NK-92 (cell line): Measurements from ENCODE around the gene TNIK.

Experiments
- DNase-seq: peaks from one replicate; lab custom pipeline; 2025; ENCODE audit not compliant: unreplicated experiment; lab: John Stamatoyannopoulos, UW

The TNIK gene

DNA sequence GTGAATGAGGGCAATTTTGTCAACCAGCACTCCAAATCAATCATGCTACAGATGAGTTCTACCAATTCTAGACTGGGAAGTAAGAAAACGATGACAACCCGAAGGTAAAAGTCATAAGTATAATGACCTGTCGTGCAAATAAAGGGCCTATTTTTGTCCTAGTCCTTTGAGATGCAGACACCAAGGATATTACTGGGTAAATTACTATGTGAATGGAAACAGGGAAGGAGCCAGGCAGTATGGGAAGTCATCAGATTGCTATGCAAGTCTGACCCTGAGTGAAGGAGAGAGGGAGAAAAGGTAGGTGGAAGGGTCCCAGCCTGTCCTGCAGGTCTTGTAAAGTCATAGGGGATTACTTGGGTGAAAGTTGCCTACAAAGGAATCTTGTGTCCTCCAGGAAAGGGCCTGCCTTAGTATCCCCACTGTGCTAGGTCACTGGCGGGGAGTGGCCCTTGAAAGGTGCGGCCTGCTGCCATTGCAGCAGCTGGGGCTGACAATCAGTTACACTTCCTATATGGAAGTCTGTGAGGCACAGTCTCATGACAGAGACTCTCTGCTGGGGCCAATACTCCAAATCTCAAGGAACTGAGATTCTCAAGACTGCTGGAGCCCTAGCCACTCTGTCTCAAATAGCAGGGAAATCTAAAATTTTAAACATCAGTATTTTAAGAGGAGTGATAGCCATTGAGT lies 283.8 kb downstream of the TNIK start:
- no peak for DNase-seq

DNA sequence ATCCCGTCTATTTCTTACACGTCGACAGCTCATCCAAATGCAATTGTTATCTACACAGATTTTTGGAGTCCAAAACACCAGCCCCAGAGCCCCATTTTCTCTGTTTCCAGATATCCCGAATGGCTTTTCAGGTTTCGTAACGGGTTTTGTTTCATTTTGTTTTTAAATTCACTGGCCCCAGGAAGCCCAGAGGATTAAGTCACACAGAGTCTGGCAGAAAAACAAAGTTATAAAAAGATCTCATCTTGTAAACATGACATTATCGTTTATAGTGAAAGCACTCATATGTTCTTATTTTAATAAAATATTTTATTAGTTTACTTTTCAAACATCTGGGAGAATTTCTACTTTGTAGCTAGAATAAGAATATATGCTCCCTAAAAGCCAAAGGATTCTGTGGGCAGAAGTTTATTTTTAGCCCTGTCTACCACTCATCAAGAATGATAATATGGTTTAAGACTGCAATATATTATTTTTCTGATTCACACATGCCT lies 284.4 kb downstream of the TNIK start:
- DNase-seq: no peak

DNA sequence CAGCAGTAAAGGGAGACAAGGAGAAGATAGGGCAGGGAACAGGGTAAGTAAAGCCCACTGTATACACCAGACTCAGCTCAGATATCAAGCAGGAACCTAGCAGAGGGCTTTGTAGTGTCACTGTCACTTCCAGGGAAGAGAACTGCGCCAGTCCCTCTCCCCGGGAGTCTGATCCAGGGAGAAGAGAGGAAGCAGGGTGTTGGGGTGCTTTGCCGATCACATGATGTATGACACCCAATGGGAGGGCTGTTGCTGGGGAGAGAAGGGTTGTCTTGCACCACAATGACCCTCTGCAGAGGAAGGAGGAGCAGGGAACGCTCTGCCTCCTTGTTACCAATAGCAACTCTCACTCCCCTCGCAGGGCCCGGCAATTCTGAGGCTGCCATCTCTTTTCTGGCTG lies 286.5 kb downstream of the TNIK start:
- DNase-seq: no peak

DNA sequence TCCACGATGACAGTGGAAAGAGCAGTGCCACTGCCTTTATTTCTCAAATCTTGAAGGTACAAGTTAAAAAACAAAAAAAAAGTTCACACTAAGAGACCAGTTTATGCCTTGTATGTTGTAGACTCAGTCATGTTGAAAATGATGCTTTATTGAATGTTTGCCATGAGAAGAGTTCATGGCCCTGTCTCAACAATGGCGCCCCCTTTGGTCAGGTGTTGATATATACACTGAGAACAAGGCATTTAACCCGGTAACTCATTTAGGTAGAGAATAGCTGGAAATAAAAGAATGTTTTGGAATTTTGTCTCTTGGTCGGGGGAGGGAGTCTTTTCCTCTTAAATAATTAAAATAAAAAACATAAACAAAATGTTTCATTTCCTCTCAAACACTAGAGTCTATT lies 288.1 kb downstream of the TNIK start:
- DNase-seq: no peak

DNA sequence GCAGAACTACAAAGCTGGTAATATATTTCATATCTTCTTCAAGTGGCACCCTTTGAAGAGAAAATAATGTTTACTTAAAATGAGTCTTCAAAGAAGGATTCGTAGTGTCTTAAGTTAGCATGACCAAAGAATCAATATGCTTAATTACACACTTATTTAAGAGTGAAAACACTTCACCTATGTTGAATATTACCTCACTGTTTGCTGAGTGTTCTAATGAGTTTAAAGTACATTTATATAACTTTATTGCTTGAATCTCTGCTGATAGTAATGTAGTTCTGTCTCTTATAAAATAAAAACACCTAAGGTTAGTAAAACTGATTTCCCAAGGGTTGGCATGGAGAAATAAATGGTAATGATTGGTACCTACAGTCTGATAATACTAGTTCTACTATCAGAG lies 290.3 kb downstream of the TNIK start:
- DNase-seq: no peak

DNA sequence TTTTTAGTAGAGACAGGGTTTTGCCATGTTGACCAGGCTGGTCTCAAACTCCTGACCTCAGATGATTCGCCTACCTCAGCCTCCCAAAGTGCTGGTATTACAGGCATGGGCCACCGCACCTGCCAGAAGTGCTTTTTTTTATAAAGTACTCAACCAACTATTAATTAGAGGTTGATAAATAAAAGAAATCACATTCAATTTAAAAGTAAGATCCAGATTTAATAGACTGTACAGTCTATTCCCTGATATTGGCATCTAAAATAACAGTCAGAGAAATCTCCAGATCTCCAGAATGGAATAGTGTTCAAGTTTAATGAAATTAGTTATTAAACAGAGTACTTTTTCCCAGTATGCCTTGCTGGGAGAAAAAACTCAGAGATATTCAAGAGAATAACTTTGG lies 290.8 kb downstream of the TNIK start:
- DNase-seq: no peak

DNA sequence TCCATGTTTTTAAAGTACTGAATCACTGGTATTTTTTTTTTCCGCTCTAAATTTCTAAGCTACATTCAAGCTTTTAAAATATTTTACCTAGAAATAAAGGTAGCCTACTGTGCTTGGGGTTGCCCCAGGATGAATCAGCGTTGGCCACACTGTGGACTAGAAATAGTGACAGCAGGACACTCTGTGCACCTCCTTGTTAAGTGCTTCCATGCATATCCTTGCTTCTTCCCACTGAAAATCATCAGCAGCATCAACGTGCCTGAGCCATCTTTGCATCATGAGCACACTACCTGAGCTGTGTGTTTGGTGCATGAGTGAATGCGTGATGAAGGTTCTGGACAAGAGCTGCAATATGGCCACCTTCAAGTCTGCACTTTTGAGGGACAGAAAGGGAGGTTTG lies 291.7 kb downstream of the TNIK start:
- DNase-seq: no peak

DNA sequence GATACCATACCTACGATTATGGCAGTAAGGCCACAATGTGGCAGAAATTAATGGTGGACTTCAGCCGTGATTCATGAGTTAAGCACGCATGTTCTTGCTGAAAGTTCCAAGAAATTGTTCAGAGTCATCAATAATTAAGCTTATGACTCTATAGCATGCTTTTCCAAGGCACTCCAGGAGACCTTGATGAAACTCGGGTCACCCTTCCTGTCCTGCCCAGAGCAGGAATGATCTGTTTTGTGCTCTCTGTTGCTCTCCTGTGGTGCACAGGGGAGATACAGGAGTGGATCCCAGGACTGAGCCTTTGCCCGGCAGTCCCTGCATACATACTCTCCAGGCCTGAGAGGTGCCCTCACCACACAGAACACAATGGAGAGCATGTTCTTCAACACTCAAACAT lies 292.1 kb downstream of the TNIK start:
- DNase-seq: no peak

DNA sequence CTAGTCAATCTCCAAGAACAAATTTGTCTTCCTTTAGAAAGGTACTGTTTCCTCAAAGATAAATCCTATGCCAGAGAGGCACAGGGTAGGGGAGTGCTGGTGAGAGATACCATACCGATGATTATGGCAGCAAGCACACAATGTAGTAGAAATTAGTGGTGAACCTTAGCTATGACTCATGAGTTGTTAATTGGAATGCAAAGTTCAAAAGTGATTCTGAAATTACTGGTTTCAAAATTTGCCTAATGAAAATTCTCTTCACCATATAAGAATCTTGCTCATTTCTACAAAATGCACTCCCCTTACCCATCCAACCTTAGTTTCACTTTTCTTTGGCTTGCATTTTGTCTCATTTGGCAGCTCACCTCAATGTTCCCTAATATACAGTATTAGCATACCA lies 294.2 kb downstream of the TNIK start:
- no peak for DNase-seq

DNA sequence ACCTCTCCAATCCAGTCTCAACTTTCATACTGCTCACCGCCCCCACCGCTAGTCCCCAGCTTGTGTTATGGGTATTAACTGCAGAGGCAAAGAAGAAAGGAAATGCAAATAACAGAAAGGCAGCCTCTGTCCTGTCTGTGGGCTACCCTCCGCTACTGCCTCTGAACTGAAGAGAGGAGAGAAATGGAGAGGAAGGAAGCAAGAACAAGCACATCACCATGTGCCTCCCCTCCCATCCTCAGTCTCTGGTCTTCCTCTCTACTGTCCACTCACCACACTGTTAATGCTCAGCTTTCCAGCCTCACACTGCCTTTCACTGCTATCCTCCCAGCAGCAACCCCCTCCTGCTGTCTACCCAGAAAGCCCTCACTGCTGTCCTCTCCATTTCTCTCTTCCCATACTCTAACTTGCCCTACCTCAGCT lies 294.7 kb downstream of the TNIK start:
- DNase-seq: no peak

DNA sequence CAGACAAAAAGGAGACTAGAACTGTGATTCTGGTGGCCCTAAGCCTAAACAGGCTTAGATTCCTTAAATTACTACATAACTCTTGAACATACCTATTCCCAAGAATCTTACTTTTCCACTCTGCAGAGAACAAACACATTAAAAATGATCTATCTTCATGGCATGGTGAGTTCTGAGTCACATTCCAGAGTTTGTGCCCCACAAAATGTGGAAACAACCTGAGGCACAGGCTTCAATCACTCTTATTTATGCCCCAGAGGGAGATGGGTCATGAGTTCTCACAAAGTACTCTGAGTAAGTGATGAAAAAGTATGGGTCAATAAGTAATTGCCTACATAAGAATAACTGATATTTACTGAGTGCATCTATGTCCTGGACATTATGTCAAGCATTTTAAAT lies 296.1 kb downstream of the TNIK start:
- DNase-seq: no peak

DNA sequence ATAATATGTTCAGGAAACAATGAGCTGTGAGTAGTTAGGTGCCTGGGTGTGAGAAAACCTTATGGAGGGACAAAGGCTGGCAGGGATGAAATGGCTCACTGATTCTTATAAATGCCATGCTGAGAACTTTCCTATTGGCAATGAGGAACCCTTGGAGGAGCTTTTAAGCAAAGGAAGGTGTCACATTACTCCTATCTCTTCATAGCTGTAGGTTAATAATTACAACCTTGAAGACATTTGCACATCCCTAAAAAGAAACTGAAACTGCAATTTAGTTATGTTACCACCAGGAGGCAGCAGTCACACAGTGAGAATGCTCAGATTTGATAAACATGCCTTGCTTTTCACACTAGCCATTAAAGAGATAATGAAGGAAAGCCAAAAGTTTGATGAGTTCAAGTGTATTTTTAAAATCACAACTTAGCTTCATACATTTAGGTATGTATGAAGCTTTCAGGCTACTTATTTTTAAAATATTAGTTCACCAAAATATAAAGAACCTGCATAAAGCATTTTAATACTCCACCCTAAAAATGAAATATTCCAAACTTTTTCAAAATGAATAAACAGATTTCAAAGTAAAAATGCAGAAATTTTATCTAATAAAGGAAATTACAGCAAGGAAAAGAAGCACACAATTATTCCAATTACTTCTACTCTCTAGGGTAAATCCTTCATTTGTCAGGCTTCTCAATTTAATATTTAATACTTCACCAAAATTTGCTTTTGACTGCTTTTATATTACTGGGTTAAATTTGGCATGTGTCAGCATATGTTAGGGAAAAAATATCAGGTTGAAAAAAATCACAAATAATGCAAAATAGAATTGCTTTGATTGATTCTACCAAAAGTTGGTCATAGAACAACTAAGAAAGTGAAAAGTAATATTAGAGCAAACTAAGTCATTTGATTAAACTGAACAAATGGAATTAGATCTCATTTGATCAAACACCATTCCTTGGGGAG lies 296.8 kb downstream of the TNIK start:
- no peak for DNase-seq

DNA sequence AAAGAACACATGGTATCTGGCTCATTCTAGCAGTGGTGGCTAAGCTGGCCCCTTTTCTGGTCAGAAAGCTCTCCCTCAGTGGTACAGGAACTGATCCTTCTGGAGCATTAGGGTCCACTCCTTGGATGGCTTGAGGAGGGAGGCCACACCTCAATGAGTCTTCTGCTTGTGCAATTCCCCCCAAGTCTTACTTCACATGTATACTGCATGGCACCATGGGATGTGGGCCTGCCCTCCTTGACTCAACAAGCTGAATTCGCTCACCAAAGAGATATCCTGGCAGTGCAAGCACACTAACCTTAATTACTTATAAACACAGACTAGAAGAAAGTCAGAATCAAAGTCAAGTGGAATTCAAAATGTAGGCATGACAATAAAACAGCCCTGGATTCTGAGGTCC lies 299.9 kb downstream of the TNIK start:
- no peak for DNase-seq

DNA sequence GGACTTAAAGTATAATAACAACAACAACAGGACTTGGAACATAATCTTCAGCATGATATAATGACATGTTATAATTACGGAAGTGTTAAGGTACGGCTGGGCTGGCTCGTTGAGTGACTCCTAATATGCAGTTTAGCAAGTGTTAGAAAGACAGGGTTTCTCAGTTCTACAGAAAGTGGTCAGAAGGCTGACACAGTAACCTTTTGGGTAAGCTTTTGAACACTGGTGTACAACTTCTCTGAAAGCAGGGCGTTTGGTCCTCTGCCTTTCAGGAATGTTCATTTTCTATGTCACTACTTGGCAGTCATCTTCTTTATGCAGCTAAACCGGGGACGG lies 300.4 kb downstream of the TNIK start:
- DNase-seq: no peak

DNA sequence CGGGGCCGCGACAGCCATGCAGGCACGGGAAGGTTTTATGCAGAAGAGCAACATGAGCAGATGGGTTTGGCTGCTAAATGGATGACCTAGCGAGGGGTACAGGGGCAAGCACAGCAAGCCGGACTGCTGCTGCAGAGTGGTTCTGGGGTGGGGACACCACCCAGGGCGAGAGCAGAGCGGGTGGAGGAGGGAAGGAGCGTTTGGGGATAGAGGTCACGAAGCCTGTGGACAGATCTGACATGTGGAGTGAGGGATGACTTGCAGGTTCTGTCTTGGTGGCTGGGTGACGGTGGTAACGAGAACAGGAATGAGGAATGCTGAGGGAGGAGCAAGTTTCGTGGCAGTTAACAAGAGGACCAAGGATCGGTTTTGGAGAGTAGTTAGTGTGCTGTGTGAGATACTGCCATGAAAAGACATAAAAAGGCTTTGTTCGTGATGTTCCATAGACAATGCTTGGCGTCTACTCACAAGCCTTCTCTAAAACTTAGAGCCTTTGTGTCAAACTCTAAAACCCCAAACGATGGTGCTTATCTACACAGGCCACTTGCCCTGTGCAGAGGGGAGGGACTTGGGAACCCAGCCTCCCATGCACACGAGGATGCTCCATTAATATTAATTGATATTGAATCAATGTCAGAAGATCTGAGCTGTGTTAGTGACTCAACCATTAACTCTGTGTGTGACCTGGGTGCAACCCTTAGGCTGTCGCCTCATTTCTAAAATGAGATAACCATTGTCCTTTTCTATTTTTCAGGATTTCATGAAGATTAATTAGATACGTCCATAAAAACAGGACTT lies 301.0 kb downstream of the TNIK start:
- DNase-seq: no peak

DNA sequence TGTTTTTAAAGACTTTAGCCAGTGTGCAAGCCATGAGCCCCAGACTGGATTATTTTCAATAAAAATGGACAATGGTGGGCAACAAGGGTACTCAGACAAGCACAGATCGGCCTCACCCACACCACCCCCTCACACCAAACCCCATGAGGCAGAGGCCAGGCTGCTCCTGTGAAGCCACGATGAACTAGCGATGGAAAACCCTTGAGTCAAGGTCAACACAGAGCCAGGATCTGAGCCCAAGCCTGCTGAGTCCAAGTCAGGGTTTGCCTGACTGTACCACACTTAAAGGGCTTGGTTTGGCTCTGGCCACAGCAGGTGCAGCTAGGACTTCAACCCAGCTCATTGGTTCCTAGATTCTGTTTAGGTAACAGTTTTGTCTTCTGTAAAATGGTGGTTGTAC lies 302.2 kb downstream of the TNIK start:
- no peak for DNase-seq

DNA sequence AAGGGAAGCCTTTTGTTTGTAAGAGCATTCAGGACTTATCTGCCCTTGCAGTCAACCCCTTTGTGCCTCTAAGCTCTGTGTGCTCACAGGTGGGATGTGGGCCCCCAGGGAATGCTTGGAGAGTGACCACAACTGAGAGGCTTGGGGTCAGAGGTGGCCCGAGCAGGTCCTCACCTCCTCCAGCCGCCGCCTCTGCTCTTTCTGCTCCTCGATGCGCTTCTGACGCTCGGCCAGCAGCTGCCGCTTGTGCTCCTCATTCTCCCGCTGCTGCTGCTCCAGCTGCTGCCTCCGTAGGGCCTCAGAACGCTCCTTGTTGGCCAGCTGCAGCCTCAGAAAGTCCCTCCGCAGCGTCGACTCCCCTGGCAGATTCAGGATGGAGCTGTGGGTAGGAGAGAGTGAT lies 302.9 kb downstream of the TNIK start:
- no peak for DNase-seq

DNA sequence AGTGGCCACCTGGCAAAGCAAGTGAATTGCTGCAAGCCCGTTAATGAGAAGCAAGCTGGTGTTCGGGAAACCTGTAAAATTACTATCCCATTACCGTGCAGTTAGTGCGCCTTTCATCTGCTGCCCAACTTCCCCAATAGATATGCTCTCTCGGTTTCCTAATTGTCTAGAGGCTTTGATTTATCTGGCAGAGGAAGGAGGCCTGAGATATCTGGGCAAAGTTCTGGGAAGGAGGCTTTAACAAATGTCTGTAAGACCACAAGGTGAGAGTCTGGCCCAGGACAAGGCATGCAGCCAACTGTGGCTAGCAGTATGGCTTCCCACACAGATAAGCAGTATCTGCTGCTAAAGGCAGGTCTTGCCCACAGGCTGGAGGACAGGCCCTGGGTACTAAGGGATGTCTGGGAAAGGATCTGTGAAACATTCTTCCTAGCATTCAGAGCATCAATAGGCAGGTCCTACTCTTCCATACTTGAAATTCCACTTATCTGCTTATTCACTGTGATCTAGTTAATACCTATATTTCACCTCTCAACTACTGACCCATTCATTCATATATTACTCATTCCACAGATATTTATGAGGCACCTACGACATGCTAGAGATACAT lies 303.7 kb downstream of the TNIK start:
- no peak for DNase-seq

DNA sequence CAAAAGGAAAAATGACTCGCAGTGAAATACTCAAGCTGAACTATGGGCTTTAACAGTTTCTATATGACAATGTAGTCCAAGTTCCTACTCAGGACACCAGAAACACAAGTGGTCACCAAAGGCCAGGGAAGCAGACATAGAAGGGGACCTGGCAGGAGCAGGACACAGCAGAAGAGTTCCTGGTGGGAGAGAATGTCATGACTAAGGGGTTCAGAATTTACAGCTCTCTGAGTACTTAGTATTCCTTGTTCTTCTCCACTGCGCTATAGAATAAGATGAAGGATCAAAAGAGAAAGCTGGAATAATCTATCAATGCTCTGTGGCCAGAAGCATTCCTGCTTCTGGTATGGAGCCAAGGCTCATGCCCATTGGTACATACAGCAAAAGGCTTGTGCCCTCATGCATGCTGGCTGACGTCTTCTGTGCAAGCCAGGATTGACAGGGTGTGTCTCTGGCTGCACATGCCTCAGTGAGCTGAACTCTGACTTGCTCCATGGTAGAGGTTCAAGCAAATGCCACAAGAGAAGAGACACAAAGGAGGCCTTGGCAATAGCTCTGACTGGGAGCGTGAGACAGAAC lies 305.0 kb downstream of the TNIK start:
- DNase-seq: no peak

DNA sequence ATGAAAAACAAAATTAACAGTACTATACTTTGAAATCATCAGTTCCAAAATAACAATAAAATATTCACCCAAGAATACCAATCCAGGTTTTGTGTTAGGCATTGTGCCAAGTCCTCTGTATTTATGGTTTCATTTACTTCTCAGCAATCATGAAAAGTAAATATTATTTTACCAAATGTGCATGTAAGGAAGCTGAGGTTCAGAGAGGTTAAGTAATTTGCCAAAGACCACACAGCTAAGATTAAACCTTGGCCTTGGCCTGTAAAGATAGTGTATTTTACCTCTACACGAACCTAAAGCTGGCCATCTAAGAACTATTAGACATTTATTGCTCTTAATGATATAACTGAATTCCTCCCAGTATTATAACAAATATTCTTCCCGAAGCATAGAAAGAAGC lies 309.3 kb downstream of the TNIK start:
- DNase-seq: no peak
